Measurements from ENCODE around the gene FES.

Gene FES

GRCh38 chr15:90876512-90877170 is 7.7 kb upstream of the FES start:
- DNase-seq (ENCODE audit: low read depth): no peak

DNA sequence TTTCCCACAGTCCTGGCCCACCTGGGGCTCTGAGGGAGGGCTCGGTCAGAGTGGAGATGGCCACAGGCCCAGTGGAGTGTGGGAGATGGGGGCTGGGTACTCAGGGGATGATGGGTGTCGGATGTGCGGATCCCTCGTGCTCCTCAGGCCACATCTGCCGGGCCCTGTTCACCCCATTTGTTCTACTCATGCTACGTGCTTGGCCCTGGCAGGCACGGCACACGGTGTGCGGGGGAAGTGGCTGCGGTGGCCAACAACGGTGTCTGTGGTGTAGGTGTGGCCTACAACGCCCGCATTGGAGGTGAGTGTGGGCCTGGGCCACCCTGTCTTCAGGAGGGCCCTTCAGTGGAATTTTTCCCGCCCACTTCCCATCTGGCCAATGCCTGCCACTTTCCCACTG is 7.0 kb upstream of the FES start:
- DNase-seq (ENCODE audit: low read depth): no peak

GRCh38 chr15:90877996-90878395 is 6.3 kb upstream of the FES start:
- DNase-seq (ENCODE audit: low read depth): no peak

GRCh38 chr15:90878660-90879059 is 5.6 kb upstream of the FES start:
- no peak for DNase-seq (ENCODE audit: low read depth)

- DNase-seq (ENCODE audit: low read depth): no peak
Measured at GRCh38 chr15:90879730-90880366, 4.5 kb upstream of the FES start.

GRCh38 chr15:90880381-90881145 is 3.7 kb upstream of the FES start:
- DNase-seq (ENCODE audit: low read depth): no peak

DNA sequence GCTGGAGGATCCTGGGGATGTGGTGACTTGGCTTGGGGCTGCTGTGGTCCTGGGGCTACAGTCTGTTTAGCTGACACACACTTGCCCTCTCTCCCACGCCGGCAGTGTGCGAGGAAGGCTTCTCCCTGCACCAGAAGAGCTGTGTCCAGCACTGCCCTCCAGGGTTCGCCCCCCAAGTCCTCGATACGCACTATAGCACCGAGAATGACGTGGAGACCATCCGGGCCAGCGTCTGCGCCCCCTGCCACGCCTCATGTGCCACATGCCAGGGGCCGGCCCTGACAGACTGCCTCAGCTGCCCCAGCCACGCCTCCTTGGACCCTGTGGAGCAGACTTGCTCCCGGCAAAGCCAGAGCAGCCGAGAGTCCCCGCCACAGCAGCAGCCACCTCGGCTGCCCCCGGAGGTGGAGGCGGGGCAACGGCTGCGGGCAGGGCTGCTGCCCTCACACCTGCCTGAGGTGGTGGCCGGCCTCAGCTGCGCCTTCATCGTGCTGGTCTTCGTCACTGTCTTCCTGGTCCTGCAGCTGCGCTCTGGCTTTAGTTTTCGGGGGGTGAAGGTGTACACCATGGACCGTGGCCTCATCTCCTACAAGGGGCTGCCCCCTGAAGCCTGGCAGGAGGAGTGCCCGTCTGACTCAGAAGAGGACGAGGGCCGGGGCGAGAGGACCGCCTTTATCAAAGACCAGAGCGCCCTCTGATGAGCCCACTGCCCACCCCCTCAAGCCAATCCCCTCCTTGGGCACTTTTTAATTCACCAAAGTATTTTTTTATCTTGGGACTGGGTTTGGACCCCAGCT is 2.9 kb upstream of the FES start:
- no peak for DNase-seq (ENCODE audit: low read depth)

GRCh38 chr15:90881978-90882721 is 2.2 kb upstream of the FES start:
- no peak for DNase-seq (ENCODE audit: low read depth)

DNA sequence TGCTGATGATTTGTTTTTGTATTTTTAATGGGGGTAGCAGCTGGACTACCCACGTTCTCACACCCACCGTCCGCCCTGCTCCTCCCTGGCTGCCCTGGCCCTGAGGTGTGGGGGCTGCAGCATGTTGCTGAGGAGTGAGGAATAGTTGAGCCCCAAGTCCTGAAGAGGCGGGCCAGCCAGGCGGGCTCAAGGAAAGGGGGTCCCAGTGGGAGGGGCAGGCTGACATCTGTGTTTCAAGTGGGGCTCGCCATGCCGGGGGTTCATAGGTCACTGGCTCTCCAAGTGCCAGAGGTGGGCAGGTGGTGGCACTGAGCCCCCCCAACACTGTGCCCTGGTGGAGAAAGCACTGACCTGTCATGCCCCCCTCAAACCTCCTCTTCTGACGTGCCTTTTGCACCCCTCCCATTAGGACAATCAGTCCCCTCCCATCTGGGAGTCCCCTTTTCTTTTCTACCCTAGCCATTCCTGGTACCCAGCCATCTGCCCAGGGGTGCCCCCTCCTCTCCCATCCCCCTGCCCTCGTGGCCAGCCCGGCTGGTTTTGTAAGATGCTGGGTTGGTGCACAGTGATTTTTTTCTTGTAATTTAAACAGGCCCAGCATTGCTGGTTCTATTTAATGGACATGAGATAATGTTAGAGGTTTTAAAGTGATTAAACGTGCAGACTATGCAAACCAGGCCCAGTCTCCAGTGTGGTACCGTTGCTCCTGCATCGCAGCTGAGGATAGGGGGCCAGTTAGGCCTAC is 1.4 kb upstream of the FES start:
- no peak for DNase-seq (ENCODE audit: low read depth)

DNA sequence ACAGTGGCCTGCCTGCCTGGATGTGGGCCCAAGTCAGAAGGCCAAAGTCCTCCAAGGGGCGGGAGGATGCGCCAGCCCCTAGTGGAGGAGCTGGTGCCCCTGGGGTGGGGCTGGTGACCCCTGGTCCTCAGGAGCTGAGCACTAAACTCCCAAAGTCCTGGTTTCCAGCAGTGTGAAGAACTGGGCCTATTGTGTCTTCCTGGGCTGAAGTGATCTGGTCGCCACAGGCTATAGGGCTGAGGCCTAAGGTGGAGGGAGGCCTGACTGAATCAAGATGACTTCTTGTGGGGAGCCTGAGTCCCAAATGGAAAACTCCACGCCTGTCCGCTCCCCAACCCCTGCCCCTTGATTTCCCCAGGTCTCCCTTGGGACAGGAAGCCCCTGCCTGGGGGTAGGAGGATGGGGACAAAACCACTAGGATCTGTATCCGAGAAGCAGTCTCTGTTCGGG is 753 bp upstream of the FES start:
- peak; percentile 20 for DNase-seq (ENCODE audit: low read depth)

DNA sequence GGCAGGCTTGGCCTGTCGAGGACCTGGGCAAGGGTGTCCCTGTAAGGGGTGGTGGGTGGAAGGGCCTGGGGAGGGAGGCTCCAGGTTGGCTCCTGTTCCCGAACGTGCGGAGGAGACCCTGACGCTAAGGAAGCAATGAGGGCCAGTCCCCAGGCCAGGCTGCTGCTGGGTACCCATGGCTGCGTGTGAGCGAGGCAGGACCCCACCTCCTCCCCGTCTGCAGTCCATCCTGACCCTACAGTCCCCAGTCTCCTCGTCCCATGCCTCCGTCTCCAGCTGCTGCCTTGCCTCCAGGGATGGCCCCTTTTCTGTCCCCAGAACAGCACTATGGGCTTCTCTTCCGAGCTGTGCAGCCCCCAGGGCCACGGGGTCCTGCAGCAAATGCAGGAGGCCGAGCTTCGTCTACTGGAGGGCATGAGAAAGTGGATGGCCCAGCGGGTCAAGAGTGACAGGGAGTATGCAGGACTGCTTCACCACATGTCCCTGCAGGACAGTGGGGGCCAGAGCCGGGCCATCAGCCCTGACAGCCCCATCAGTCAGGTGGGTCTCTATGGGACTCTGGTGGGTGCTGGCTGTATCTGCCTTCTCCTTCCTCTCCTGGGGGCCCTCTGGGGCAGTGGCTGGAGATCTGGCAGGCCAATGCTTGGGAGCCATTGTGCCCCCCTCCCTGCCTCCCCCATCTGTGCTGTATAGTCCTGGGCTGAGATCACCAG is 571 bp downstream of the FES start:
- DNase-seq (ENCODE audit: low read depth): no peak

- DNase-seq (ENCODE audit: low read depth): peak; percentile 52
Measured at GRCh38 chr15:90885432-90886290, 1.4 kb downstream of the FES start.

GRCh38 chr15:90886291-90886614 is 1.9 kb downstream of the FES start:
- no peak for DNase-seq (ENCODE audit: low read depth)

DNA sequence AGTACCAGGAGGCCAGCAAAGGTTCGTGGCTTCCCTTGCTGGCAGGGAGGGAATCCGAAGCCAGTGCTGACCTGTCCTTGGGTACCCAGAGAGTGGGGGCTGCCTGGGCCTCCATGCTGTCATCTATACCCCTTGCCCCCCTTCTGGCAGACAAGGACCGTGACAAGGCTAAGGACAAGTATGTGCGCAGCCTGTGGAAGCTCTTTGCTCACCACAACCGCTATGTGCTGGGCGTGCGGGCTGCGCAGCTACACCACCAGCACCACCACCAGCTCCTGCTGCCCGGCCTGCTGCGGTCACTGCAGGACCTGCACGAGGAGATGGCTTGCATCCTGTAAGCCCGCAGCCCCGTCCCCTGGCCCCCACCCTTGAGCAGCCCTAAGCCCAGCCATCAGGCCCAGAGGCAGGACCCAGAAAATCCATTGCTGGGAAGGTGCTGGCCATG is 2.8 kb downstream of the FES start:
- DNase-seq (ENCODE audit: low read depth): no peak

DNA sequence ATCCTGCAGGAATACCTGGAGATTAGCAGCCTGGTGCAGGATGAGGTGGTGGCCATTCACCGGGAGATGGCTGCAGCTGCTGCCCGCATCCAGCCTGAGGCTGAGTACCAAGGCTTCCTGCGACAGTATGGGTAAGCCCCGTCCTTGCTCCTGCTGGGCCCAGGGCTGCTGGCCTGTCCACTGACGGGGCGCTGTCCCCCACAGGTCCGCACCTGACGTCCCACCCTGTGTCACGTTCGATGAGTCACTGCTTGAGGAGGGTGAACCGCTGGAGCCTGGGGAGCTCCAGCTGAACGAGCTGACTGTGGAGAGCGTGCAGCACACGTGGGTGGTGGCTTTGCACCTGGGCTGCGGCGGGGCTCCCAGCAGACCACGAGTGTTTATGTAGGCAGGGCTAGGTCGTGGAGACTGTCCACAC is 5.0 kb downstream of the FES start:
- DNase-seq (ENCODE audit: low read depth): no peak

DNA sequence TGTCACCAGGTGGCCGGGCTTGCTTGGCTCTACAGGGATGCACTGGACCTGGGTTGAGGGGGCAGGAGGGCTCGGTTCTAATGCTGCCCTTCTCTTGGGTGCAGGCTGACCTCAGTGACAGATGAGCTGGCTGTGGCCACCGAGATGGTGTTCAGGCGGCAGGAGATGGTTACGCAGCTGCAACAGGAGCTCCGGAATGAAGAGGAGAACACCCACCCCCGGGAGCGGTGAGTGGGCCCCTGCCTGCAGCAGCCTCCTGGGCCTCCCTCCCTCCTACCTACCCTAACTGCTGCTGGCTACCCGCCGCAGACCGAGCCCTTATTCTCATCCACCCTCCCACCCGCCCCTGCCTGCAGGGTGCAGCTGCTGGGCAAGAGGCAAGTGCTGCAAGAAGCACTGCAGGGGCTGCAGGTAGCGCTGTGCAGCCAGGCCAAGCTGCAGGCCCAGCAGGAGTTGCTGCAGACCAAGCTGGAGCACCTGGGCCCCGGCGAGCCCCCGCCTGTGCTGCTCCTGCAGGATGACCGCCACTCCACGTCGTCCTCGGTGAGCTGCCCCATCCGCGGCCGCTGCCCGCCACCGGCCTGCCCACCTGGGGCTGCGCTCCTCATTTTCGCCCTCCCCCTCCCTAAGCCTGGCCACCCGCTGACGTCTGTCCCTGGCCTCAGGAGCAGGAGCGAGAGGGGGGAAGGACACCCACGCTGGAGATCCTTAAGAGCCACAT is 5.6 kb downstream of the FES start:
- no peak for DNase-seq (ENCODE audit: low read depth)

GRCh38 chr15:90890839-90891238 is 6.5 kb downstream of the FES start:
- no peak for DNase-seq (ENCODE audit: low read depth)

DNA sequence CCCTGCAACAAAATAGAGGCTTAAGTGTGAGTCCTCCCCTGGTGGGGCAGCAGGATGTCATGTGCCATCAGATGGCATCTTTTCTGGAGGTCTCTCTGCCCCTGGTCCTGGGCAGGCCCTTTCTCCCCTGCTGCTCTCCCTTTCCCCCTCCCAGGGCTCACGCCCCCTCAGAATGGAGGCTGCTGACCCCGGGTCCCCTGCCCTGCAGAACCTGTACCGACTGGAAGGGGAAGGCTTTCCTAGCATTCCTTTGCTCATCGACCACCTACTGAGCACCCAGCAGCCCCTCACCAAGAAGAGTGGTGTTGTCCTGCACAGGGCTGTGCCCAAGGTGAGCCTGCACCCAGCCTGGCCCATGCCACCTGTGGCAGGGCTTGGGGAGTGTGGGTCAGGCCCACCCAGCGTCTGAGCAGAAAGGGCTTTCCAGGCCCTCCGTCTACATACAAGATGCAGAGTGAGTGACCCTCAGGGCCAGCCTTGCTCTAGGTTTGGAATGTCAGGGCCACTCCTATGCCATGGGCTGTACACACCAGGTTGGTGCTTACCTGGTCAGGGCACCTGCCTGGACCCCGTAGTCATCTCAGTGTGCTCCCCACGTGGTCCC is 7.1 kb downstream of the FES start:
- no peak for DNase-seq (ENCODE audit: low read depth)

Data from fibroblast of gingiva (primary cell).